ENCODE measurements around the gene HNRNPR.
A peak's percentile ranks its signal among the peaks of the same experiment; 100 is the strongest.

Gene HNRNPR

DNA sequence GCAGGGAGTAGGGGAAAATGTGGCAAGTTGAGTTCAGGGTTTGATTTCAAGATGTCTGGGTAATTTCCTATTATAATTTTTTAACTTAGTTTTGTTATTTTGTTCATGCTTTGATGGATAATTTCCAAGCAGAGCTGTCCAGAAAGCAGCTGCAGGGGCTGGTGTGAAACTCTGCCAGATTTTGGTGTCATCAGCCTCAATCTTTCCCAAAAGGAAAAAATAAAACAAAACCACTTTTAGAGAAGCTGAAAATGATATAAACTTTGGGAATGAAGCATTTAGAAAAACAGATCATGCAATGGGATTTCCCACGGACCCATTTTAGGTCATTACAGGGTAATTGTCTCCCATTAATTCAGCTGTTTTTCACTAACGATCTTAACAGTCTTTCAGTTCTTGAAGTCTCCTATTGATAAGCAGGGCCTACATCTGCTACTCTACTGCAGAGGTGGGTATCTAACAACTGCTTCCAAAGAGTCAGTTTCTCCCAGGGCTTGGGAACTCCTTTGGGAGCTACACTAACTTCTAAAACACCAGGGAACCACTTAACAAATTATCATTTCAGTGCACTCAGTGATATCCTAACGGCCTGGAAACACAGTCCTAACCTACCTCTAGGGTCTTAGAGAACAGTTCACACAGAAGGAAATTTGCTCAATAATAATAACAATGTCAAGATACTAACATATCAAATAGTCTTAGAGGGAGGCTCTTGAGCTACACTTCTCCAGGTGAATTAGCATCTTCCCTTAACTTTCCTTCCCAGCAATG, 13.2 kb upstream of the HNRNPR start:
- FAIRE-seq (no peak), DNase-seq (ENCODE audit: insufficient read length, low spot score) (no peak)
- no peak for TF ChIP-seq SPI1 (IDR thresholded peaks at IDR 0.05; ENCODE audit: low read depth, low read length)
- no peak for TF ChIP-seq POU2F2 (IDR thresholded peaks at IDR 0.05; ENCODE audit: low read depth, low read length)
- TF ChIP-seq PAX5 (IDR thresholded peaks at IDR 0.05; ENCODE audit: insufficient read depth, low read length, severe bottlenecking), result no peak
- no peak for TF ChIP-seq POLR2AphosphoS5 (IDR thresholded peaks at IDR 0.05; ENCODE audit: low read depth, low read length)
- TF ChIP-seq POLR2A (IDR thresholded peaks at IDR 0.05; ENCODE audit: low read depth, low read length), result no peak
- TF ChIP-seq TAF1 (IDR thresholded peaks at IDR 0.05; ENCODE audit: low read depth, low read length), result no peak

DNA sequence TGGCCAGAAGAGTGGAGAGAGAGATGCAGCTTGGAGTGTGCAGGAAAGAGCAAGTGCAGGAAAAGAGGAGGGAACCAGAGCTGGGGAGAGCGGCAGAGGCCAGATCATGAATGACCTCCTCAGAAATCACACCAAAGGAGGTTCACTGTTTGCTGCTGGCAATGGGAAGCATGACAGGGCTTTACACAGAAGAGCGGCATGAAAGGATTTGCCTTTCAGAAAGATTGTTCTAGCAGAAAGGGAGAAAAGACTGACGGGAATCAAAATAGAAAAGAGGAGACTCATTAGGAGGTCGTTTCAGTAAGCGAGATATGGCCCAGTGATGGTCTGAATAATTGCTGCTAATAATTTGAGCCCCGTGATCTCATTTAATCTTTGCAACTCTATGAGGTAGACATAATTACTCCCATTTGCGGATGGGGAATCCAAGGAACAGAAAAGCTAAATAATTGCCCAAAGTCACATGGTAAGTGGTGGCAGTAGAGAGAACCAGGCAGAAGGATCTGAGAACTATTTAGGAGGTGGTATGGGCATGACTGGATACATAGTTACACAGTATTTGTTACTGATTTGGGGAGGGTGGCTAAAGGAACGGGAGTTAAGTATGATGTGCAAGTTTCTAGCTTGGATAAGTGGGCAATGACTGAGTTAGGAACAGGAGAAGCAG, 12.5 kb upstream of the HNRNPR start:
- DNase-seq (ENCODE audit: insufficient read length, low spot score) (no peak), FAIRE-seq (no peak)
- TF ChIP-seq TAF1 (IDR thresholded peaks at IDR 0.05; ENCODE audit: low read depth, low read length), result no peak
- TF ChIP-seq SPI1 (IDR thresholded peaks at IDR 0.05; ENCODE audit: low read depth, low read length), result no peak

DNA sequence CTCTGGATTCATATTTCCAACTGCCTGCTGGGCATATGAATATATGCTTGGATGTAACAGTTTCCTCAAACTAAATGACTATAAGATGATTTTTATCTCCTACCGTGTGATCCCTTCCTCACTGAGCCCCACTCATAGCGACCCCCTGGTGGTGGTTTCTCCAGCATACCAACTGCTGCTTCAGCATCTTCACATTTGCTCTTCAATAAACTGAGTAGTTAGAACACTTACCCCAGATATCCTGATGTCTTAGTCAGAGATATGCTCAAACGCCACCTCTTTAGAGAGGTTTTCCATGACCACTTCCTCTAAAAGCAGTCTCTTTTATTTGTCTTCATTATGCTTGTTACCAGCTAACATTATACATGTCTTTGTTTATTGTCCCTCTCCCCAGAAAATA, 10.2 kb upstream of the HNRNPR start:
- FAIRE-seq, result no peak
- no peak for DNase-seq (ENCODE audit: insufficient read length, low spot score)
- TF ChIP-seq SPI1 (IDR thresholded peaks at IDR 0.05; ENCODE audit: low read depth, low read length), result no peak
- no peak for TF ChIP-seq TAF1 (IDR thresholded peaks at IDR 0.05; ENCODE audit: low read depth, low read length)
- TF ChIP-seq POU2F2 (IDR thresholded peaks at IDR 0.05; ENCODE audit: low read depth, low read length), result no peak
- TF ChIP-seq PAX5 (IDR thresholded peaks at IDR 0.05; ENCODE audit: insufficient read depth, low read length, severe bottlenecking), result no peak
- no peak for TF ChIP-seq POLR2A (IDR thresholded peaks at IDR 0.05; ENCODE audit: low read depth, low read length)
- TF ChIP-seq POLR2AphosphoS5 (IDR thresholded peaks at IDR 0.05; ENCODE audit: low read depth, low read length), result no peak

DNA sequence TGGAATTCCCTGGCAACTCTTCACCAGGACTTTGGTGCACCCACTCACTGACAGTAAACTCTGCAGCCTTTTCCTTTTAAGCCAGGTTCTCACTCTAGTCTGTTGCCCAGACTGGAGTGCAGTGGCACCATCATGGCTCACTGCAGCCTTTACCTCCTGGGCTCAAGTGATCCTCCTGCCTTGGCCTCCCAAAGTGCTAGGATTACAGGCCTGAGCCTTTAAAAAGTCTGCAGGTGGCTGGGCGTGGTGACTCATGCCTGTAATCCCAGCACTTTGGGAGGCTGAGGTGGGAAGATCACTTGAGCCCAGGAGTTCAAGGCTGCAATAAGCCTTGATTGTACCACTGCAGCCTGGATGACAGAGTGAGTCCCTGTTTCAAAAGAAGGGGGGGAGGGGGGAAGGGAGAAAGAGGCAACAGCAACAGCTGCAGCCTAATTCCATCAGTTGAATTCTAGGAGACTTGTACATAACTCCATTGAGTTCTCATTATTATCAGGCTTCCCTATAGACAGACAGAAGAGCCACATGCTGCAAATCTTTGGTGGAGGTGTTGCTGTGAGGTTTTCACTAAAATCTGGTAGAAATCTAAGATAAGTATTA, 8.1 kb upstream of the HNRNPR start:
- DNase-seq (ENCODE audit: insufficient read length, low spot score), result no peak
- TF ChIP-seq PAX5 (IDR thresholded peaks at IDR 0.05; ENCODE audit: insufficient read depth, low read length, severe bottlenecking) (no peak), POLR2A (IDR thresholded peaks at IDR 0.05; ENCODE audit: low read depth, low read length) (no peak), POLR2AphosphoS5 (IDR thresholded peaks at IDR 0.05; ENCODE audit: low read depth, low read length) (no peak), SPI1 (IDR thresholded peaks at IDR 0.05; ENCODE audit: low read depth, low read length) (no peak), TAF1 (IDR thresholded peaks at IDR 0.05; ENCODE audit: low read depth, low read length) (no peak), POU2F2 (IDR thresholded peaks at IDR 0.05; ENCODE audit: low read depth, low read length) (no peak)
- no peak for FAIRE-seq

DNA sequence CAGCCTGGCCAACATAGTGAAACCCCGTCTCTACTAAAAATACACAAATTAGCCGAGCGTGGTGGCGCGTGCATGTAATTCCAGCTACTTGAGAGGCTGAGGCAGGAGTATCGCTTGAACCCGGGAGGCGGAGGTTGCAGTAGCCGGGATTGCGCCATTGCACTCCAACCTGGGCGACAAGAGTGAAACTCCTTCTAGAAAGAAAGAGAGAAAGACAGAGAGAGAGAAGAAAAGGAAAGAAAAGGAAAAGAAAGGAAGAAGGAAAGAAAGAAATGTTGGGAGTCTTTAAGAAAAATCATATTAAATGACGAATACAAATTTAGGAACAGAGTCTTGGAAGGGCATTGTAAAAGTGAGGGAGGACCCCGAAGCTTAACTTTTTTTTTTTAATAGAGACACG, 1.8 kb upstream of the HNRNPR start:
- FAIRE-seq, result no peak
- no peak for TF ChIP-seq POLR2A (IDR thresholded peaks at IDR 0.05; ENCODE audit: low read depth, low read length)
- no peak for TF ChIP-seq SPI1 (IDR thresholded peaks at IDR 0.05; ENCODE audit: low read depth, low read length)
- no peak for TF ChIP-seq POLR2AphosphoS5 (IDR thresholded peaks at IDR 0.05; ENCODE audit: low read depth, low read length)
- TF ChIP-seq POU2F2 (IDR thresholded peaks at IDR 0.05; ENCODE audit: low read depth, low read length), result no peak
- TF ChIP-seq TAF1 (IDR thresholded peaks at IDR 0.05; ENCODE audit: low read depth, low read length), result no peak
- no peak for TF ChIP-seq PAX5 (IDR thresholded peaks at IDR 0.05; ENCODE audit: insufficient read depth, low read length, severe bottlenecking)

DNA sequence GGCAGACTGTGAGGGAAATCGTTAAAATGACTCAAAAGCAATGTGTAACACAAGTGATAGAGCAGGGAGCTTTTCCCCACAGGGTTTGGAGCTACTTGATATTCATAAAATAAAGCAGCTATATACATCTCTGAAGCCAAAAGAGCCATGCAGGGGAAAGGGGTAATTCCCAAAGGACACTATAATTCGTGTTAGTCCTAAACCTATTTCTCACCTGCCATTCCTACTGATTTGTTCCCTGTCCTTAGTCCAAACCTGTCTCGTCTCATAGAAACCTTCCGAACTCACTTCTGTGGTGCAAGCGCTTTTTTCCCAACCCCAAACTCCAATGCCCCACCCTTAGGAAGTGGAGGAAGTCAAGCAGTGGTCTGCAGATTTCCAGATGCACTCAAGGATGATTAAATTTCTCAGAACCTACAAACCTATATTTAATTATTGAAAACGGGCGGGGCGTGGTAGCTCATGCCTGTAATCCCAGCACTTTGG, 946 bp upstream of the HNRNPR start:
- no peak for FAIRE-seq
- peak; percentile 14 for DNase-seq (ENCODE audit: insufficient read length, low spot score)
- TF ChIP-seq POU2F2 (IDR thresholded peaks at IDR 0.05; ENCODE audit: low read depth, low read length) (no peak), PAX5 (IDR thresholded peaks at IDR 0.05; ENCODE audit: insufficient read depth, low read length, severe bottlenecking) (no peak)

More for the DNA sequence above, 1.8 kb upstream of the HNRNPR start:
- DNase-seq (ENCODE audit: insufficient read length, low spot score), result no peak

DNA sequence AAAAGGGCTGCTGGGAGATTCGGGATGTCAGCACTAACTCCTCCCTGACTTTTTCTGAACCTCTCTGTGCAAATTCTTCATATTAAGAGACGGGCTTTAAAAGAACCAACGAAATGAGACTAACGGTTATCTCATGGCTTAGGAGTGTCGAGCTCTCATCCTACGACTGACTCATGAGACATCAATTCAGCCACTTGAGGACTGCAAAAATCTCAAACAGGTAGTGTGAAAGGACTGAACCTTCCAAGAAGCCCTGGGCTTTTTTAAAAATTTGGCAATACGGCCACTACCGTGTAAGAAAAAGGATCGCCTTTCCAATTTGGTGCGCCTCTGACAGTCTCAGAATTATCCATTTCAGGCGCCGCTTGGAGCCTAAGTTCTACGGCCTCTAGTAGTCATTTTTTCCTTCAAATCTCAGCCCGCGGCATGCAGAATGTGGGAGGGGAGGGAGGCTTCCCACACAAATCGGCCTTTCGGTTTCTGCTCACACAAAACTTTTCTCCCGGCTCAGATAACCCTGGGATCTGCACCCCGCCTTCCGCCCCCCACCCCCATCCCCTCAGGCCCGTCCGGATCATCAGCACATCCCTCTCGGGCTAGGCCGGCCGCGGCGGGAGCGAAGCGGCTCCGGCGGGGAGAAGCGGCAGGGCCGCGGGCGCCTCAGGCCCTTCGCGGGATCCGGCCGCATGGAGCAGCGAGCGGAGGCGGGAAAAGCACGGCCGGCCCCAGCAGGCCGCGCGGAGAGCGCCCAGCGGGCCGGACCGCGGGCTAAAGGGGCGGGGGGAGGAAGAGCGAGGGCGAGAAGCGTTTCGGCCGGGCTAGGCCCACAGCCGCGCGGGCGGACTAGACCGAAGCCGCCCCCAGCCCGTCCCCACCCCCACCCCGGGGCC, 618 bp downstream of the HNRNPR start:
- TF ChIP-seq TAF1 (IDR thresholded peaks at IDR 0.05; ENCODE audit: low read depth, low read length), result no peak
- no peak for TF ChIP-seq PAX5 (IDR thresholded peaks at IDR 0.05; ENCODE audit: insufficient read depth, low read length, severe bottlenecking)
- TF ChIP-seq SPI1 (IDR thresholded peaks at IDR 0.05; ENCODE audit: low read depth, low read length), result no peak
- no peak for TF ChIP-seq POLR2A (IDR thresholded peaks at IDR 0.05; ENCODE audit: low read depth, low read length)
- TF ChIP-seq POLR2AphosphoS5 (IDR thresholded peaks at IDR 0.05; ENCODE audit: low read depth, low read length), result no peak
- no peak for TF ChIP-seq POU2F2 (IDR thresholded peaks at IDR 0.05; ENCODE audit: low read depth, low read length)
- DNase-seq (ENCODE audit: insufficient read length, low spot score), result no peak
- FAIRE-seq, result no peak

DNA sequence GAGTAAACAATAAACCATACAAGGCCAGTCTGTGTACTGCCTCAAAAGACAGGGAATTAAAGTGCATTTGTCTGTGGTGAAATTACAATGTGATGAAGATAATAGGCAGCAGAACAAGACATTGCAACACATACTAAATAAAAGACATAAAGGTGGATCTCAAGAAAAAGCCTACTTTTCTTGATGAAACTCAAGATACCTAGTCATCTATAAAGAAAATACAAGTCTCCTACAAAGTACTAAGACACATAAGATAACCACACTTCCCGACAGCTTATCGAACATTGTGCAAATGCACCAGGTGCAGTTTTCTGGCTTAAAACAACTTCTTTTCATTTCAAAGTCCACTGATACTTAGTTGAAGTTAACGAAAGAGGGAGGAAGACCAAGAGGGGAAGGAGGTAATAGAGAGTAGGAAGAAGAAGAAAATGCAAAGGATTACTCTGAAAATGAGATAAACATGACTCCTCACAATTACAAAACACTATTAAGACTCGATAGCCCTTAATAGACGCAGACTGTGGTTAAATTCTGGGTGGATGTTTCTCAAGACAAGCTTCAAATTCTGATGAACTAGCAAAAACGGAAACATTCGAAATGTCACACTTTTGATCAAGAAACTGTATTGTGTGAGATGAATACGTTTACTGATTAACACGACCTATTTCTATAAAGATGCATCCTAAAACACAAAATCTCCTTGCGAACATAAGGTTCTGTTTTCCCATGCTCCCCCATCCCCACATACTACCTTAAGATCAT, 2.0 kb downstream of the HNRNPR start:
- DNase-seq (ENCODE audit: insufficient read length, low spot score) (no peak), FAIRE-seq (no peak)
- TF ChIP-seq POLR2A (IDR thresholded peaks at IDR 0.05; ENCODE audit: low read depth, low read length) (no peak), POU2F2 (IDR thresholded peaks at IDR 0.05; ENCODE audit: low read depth, low read length) (no peak), POLR2AphosphoS5 (IDR thresholded peaks at IDR 0.05; ENCODE audit: low read depth, low read length) (no peak), TAF1 (IDR thresholded peaks at IDR 0.05; ENCODE audit: low read depth, low read length) (no peak), SPI1 (IDR thresholded peaks at IDR 0.05; ENCODE audit: low read depth, low read length) (no peak), PAX5 (IDR thresholded peaks at IDR 0.05; ENCODE audit: insufficient read depth, low read length, severe bottlenecking) (no peak)

All from GM12891 (cell line).